Fibroblast of lung (primary cell): Measurements from ENCODE around the gene SYNJ1. TPM values are rescaled to one million over a fixed set of nuclear protein-coding genes. Genes with fewer than 3 reads are reported as not detected.

Source experiments
- DNase-seq, 2 donors: peaks; one replicate each; pipeline versions ENCODE4 v3.0.0 to v3.0.0-alpha.2; 2010; ENCODE audit warnings: low read depth in 2 of 2
- H2AFZ ChIP-seq: 2 replicates; pipeline ENCODE4 v1.5.1; 2012; ENCODE audit warnings: low read length, control low read depth, inconsistent platforms
- H3K27ac ChIP-seq: 2 replicates; pipeline ENCODE4 v1.5.1; 2011; ENCODE audit warnings: low read length, control low read depth; ENCODE audit not compliant: insufficient read depth
- H3K27me3 ChIP-seq: 2 replicates; pipeline ENCODE4 v1.5.1; 2011; ENCODE audit warnings: mild to moderate bottlenecking, low read length; ENCODE audit not compliant: control insufficient read depth, insufficient read depth
- H3K36me3 ChIP-seq: 2 replicates; pipeline ENCODE4 v1.5.1; 2011; ENCODE audit warnings: low read length; ENCODE audit not compliant: control insufficient read depth, insufficient read depth
- H3K4me1 ChIP-seq: 2 replicates; pipeline ENCODE4 v1.5.1; 2011; ENCODE audit warnings: low read length; ENCODE audit not compliant: control insufficient read depth, insufficient read depth; ENCODE audit errors: extremely low read depth
- H3K4me2 ChIP-seq: 2 replicates; pipeline ENCODE4 v1.5.1; 2011; ENCODE audit warnings: low read length, control low read depth; ENCODE audit not compliant: insufficient read depth; ENCODE audit errors: extremely low read depth
- H3K4me3 ChIP-seq, 4 experiments: fragments of 200-600 bp in 1 of 4; sonication (generic) in 1 of 4; replicated peaks in 1 of 4; 2 replicates each; pipeline ENCODE4 v1.5.1; 2011 to 2016; ENCODE audit warnings: low read length in 4 of 4, low read depth in 3 of 4, mild to moderate bottlenecking in 3 of 4, control low read depth in 2 of 4, inconsistent platforms in 1 of 4, mixed read lengths in 1 of 4; ENCODE audit not compliant: insufficient read depth in 1 of 4; ENCODE audit errors: control extremely low read depth in 1 of 4
- H3K79me2 ChIP-seq: 2 replicates; pipeline ENCODE4 v1.5.1; 2012; ENCODE audit warnings: mild to moderate bottlenecking, low read length, inconsistent platforms; ENCODE audit not compliant: control insufficient read depth, insufficient read depth
- H3K9ac ChIP-seq: 2 replicates; pipeline ENCODE4 v1.5.1; 2011; ENCODE audit warnings: mild to moderate bottlenecking, low read length, control low read depth; ENCODE audit not compliant: insufficient read depth
- H3K9me3 ChIP-seq: 2 replicates; pipeline ENCODE4 v1.5.1; 2012; ENCODE audit warnings: low read depth, low read length; ENCODE audit not compliant: control insufficient read depth, insufficient read depth
- H4K20me1 ChIP-seq: 2 replicates; pipeline ENCODE4 v1.5.1; 2011; ENCODE audit warnings: low read length; ENCODE audit not compliant: control insufficient read depth, insufficient read depth; ENCODE audit errors: extremely low read depth
- CTCF ChIP-seq, 2 donors: IDR thresholded peaks in 1 of 2; conservative IDR thresholded peaks in 1 of 2; 1 replicate in 1 of 2; 2 replicates in 1 of 2; pipeline ENCODE4 v1.5.1; 2011 to 2012; ENCODE audit warnings: low read length in 2 of 2, control low read depth in 1 of 2, inconsistent platforms in 1 of 2, low read depth in 1 of 2, mild to moderate bottlenecking in 1 of 2
- EZH2 ChIP-seq: IDR thresholded peaks from 2 replicates; pipeline ENCODE4 v1.5.1; 2012; ENCODE audit warnings: low read length, control low read depth, mild to moderate bottlenecking; ENCODE audit errors: missing control alignments
- polyA plus RNA-seq, 2 donors: library from polyadenylated mRNA; depleted of rRNA in 1 of 2; stranded (reverse) in 1 of 2; unstranded in 1 of 2; fragments of >200 nt; gene quantifications; 2 replicates each; pipeline ENCODE4 v1.2.1, GENCODE V29; 2011 to 2012; ENCODE audit warnings: missing spikeins in 1 of 2
- total RNA-seq: library from RNA; depleted of rRNA; stranded (reverse); fragments of >200 nt; gene quantifications from 2 replicates; pipeline ENCODE4 v1.2.1, GENCODE V29; 2014

Gene SYNJ1
- total and polyA plus RNA-seq, 2 donors (not counting 1 experiment from before 2014, with no cell fraction given), result 6.1 to 10.4 TPM

GRCh38 chr21:32682696-32683474 lies 44.9 kb downstream of the SYNJ1 start:
- H3K9ac ChIP-seq, result no peak overlapping the region
- no peak for DNase-seq
- no peak overlapping the region for H2AFZ ChIP-seq
- H3K9me3 ChIP-seq, result no peaks in the 10 kb centered on the region
- H3K36me3 ChIP-seq, result peaks cover 2% of the 10 kb centered on the region
- H4K20me1 ChIP-seq, result no peaks in the 10 kb centered on the region
- TF ChIP-seq CTCF (conservative IDR thresholded peaks at IDR 0.05 in 1 of 2, IDR thresholded peaks at IDR 0.05 in 1 of 2; ENCODE audit: low read depth in 1 of 2, low read length in 2 of 2) (no peak), EZH2 (no peak)
- no peak overlapping the region for H3K27ac ChIP-seq
- no peaks in the 10 kb centered on the region for H3K27me3 ChIP-seq
- no peak overlapping the region for H3K4me3 ChIP-seq
- no peaks in the 10 kb centered on the region for H3K79me2 ChIP-seq
- no peak overlapping the region for H3K4me2 ChIP-seq
- no peaks in the 10 kb centered on the region for H3K4me1 ChIP-seq

- no peak overlapping the region for H3K9ac ChIP-seq
- no peak for TF ChIP-seq CTCF (conservative IDR thresholded peaks at IDR 0.05 in 1 of 2, IDR thresholded peaks at IDR 0.05 in 1 of 2; ENCODE audit: low read depth in 1 of 2, low read length in 2 of 2)
- no peak for TF ChIP-seq EZH2
- H3K36me3 ChIP-seq, result no peaks in the 10 kb centered on the region
Measured at GRCh38 chr21:32674731-32675130, 53.1 kb downstream of the SYNJ1 start.

GRCh38 chr21:32674038-32674437 lies 53.8 kb downstream of the SYNJ1 start:
- H3K4me3 ChIP-seq, result no peak overlapping the region
- TF ChIP-seq CTCF (conservative IDR thresholded peaks at IDR 0.05 in 1 of 2, IDR thresholded peaks at IDR 0.05 in 1 of 2; ENCODE audit: low read depth in 1 of 2, low read length in 2 of 2) (no peak), EZH2 (no peak)

More at GRCh38 chr21:32674731-32675130, 53.1 kb downstream of the SYNJ1 start:
- DNase-seq, result no peak
- H3K79me2 ChIP-seq, result no peaks in the 10 kb centered on the region
- H3K9me3 ChIP-seq, result no peaks in the 10 kb centered on the region
- no peak overlapping the region for H3K4me3 ChIP-seq
- H4K20me1 ChIP-seq, result no peaks in the 10 kb centered on the region
- H3K4me2 ChIP-seq, result no peak overlapping the region
- no peaks in the 10 kb centered on the region for H3K27me3 ChIP-seq
- H3K27ac ChIP-seq, result no peak overlapping the region
- no peak overlapping the region for H2AFZ ChIP-seq
- H3K4me1 ChIP-seq, result no peaks in the 10 kb centered on the region

More at GRCh38 chr21:32674038-32674437, 53.8 kb downstream of the SYNJ1 start:
- H3K9ac ChIP-seq, result no peak overlapping the region
- no peaks in the 10 kb centered on the region for H3K4me1 ChIP-seq
- no peaks in the 10 kb centered on the region for H3K79me2 ChIP-seq
- H3K9me3 ChIP-seq, result no peaks in the 10 kb centered on the region
- H3K27me3 ChIP-seq, result no peaks in the 10 kb centered on the region
- DNase-seq, result no peak
- H2AFZ ChIP-seq, result no peak overlapping the region
- H3K4me2 ChIP-seq, result no peak overlapping the region
- H4K20me1 ChIP-seq, result no peaks in the 10 kb centered on the region
- no peak overlapping the region for H3K27ac ChIP-seq
- no peaks in the 10 kb centered on the region for H3K36me3 ChIP-seq
